ENCODE measurements around the gene GNB1.

The GNB1 gene

GRCh38 chr1:1826356-1827088, 64.4 kb downstream of the GNB1 start:
- Histone ChIP-seq H3K27ac (ENCODE audit: low read length) (no peak overlapping the region), H3K9me3 (ENCODE audit: control insufficient read depth in 1 of 2, low read length in 2 of 2) (no peaks in the 10 kb centered on the region), H3K4me1 (ENCODE audit: control insufficient read depth in 1 of 2, insufficient read depth in 2 of 2, low read length in 2 of 2) (peaks cover 0 to 7% of the 10 kb centered on the region in 2 donors), H3K27me3 (ENCODE audit: low read depth, low read length) (no peaks in the 10 kb centered on the region), H3K4me3 (ENCODE audit: low read depth in 1 of 2, low read length in 2 of 2) (no peak overlapping the region), H3K36me3 (ENCODE audit: control insufficient read depth in 1 of 2, insufficient read depth in 2 of 2, low read length in 2 of 2) (peaks cover 12 to 21% of the 10 kb centered on the region in 2 donors)

GRCh38 chr1:1825217-1825616, 65.7 kb downstream of the GNB1 start:
- H3K4me1 ChIP-seq (ENCODE audit: control insufficient read depth in 1 of 2, insufficient read depth in 2 of 2, low read length in 2 of 2), result peaks cover 0 to 7% of the 10 kb centered on the region in 2 donors
- H3K27me3 ChIP-seq (ENCODE audit: low read depth, low read length), result no peaks in the 10 kb centered on the region
- no peaks in the 10 kb centered on the region for H3K9me3 ChIP-seq (ENCODE audit: control insufficient read depth in 1 of 2, low read length in 2 of 2)
- H3K27ac ChIP-seq (ENCODE audit: low read length), result no peak overlapping the region
- peaks cover 17 to 30% of the 10 kb centered on the region in 2 donors for H3K36me3 ChIP-seq (ENCODE audit: control insufficient read depth in 1 of 2, insufficient read depth in 2 of 2, low read length in 2 of 2)
- H3K4me3 ChIP-seq (ENCODE audit: low read depth in 1 of 2, low read length in 2 of 2), result no peak overlapping the region

- Histone ChIP-seq H3K9me3 (ENCODE audit: control insufficient read depth in 1 of 2, low read length in 2 of 2) (no peaks in the 10 kb centered on the region), H3K27me3 (ENCODE audit: low read depth, low read length) (no peaks in the 10 kb centered on the region), H3K4me3 (ENCODE audit: low read depth in 1 of 2, low read length in 2 of 2) (no peak overlapping the region), H3K36me3 (ENCODE audit: control insufficient read depth in 1 of 2, insufficient read depth in 2 of 2, low read length in 2 of 2) (peaks cover 29 to 46% of the 10 kb centered on the region in 2 donors), H3K4me1 (ENCODE audit: control insufficient read depth in 1 of 2, insufficient read depth in 2 of 2, low read length in 2 of 2) (no peaks in the 10 kb centered on the region), H3K27ac (ENCODE audit: low read length) (no peak overlapping the region)
These were observed 71.1 kb downstream of the GNB1 start for GRCh38 chr1:1819762-1820161.

GRCh38 chr1:1817221-1817620, 73.7 kb downstream of the GNB1 start:
- Histone ChIP-seq H3K36me3 (ENCODE audit: control insufficient read depth in 1 of 2, insufficient read depth in 2 of 2, low read length in 2 of 2) (peaks cover 36 to 45% of the 10 kb centered on the region in 2 donors), H3K4me3 (ENCODE audit: low read depth in 1 of 2, low read length in 2 of 2) (no peak overlapping the region), H3K27ac (ENCODE audit: low read length) (no peak overlapping the region), H3K9me3 (ENCODE audit: control insufficient read depth in 1 of 2, low read length in 2 of 2) (no peaks in the 10 kb centered on the region), H3K4me1 (ENCODE audit: control insufficient read depth in 1 of 2, insufficient read depth in 2 of 2, low read length in 2 of 2) (no peaks in the 10 kb centered on the region), H3K27me3 (ENCODE audit: low read depth, low read length) (no peaks in the 10 kb centered on the region)

GRCh38 chr1:1815606-1816281, 75.1 kb downstream of the GNB1 start:
- no peak overlapping the region for H3K27ac ChIP-seq (ENCODE audit: low read length)
- no peak overlapping the region for H3K4me3 ChIP-seq (ENCODE audit: low read depth in 1 of 2, low read length in 2 of 2)
- peaks cover 31 to 34% of the 10 kb centered on the region in 2 donors for H3K36me3 ChIP-seq (ENCODE audit: control insufficient read depth in 1 of 2, insufficient read depth in 2 of 2, low read length in 2 of 2)
- H3K4me1 ChIP-seq (ENCODE audit: control insufficient read depth in 1 of 2, insufficient read depth in 2 of 2, low read length in 2 of 2), result no peaks in the 10 kb centered on the region
- no peaks in the 10 kb centered on the region for H3K9me3 ChIP-seq (ENCODE audit: control insufficient read depth in 1 of 2, low read length in 2 of 2)
- no peaks in the 10 kb centered on the region for H3K27me3 ChIP-seq (ENCODE audit: low read depth, low read length)

GRCh38 chr1:1809489-1809888, 81.4 kb downstream of the GNB1 start:
- no peaks in the 10 kb centered on the region for H3K27me3 ChIP-seq (ENCODE audit: low read depth, low read length)
- no peak overlapping the region for H3K4me3 ChIP-seq (ENCODE audit: low read depth in 1 of 2, low read length in 2 of 2)
- H3K9me3 ChIP-seq (ENCODE audit: control insufficient read depth in 1 of 2, low read length in 2 of 2), result no peaks in the 10 kb centered on the region
- no peaks in the 10 kb centered on the region for H3K4me1 ChIP-seq (ENCODE audit: control insufficient read depth in 1 of 2, insufficient read depth in 2 of 2, low read length in 2 of 2)
- H3K36me3 ChIP-seq (ENCODE audit: control insufficient read depth in 1 of 2, insufficient read depth in 2 of 2, low read length in 2 of 2), result peaks cover 32 to 46% of the 10 kb centered on the region in 2 donors
- H3K27ac ChIP-seq (ENCODE audit: low read length), result no peak overlapping the region

GRCh38 chr1:1808206-1808605, 82.7 kb downstream of the GNB1 start:
- Histone ChIP-seq H3K27ac (ENCODE audit: low read length) (no peak overlapping the region), H3K4me3 (ENCODE audit: low read depth in 1 of 2, low read length in 2 of 2) (no peak overlapping the region), H3K27me3 (ENCODE audit: low read depth, low read length) (no peaks in the 10 kb centered on the region), H3K9me3 (ENCODE audit: control insufficient read depth in 1 of 2, low read length in 2 of 2) (no peaks in the 10 kb centered on the region), H3K4me1 (ENCODE audit: control insufficient read depth in 1 of 2, insufficient read depth in 2 of 2, low read length in 2 of 2) (no peaks in the 10 kb centered on the region), H3K36me3 (ENCODE audit: control insufficient read depth in 1 of 2, insufficient read depth in 2 of 2, low read length in 2 of 2) (peaks cover 30 to 46% of the 10 kb centered on the region in 2 donors)

GRCh38 chr1:1806890-1807289, 84.0 kb downstream of the GNB1 start:
- H3K4me3 ChIP-seq (ENCODE audit: low read depth in 1 of 2, low read length in 2 of 2), result no peak overlapping the region
- no peaks in the 10 kb centered on the region for H3K9me3 ChIP-seq (ENCODE audit: control insufficient read depth in 1 of 2, low read length in 2 of 2)
- H3K27me3 ChIP-seq (ENCODE audit: low read depth, low read length), result no peaks in the 10 kb centered on the region
- no peak overlapping the region for H3K27ac ChIP-seq (ENCODE audit: low read length)
- peaks cover 36 to 54% of the 10 kb centered on the region in 2 donors for H3K36me3 ChIP-seq (ENCODE audit: control insufficient read depth in 1 of 2, insufficient read depth in 2 of 2, low read length in 2 of 2)
- H3K4me1 ChIP-seq (ENCODE audit: control insufficient read depth in 1 of 2, insufficient read depth in 2 of 2, low read length in 2 of 2), result no peaks in the 10 kb centered on the region

- Histone ChIP-seq H3K9me3 (ENCODE audit: control insufficient read depth in 1 of 2, low read length in 2 of 2) (no peaks in the 10 kb centered on the region), H3K27me3 (ENCODE audit: low read depth, low read length) (no peaks in the 10 kb centered on the region), H3K4me3 (ENCODE audit: low read depth in 1 of 2, low read length in 2 of 2) (no peak overlapping the region), H3K4me1 (ENCODE audit: control insufficient read depth in 1 of 2, insufficient read depth in 2 of 2, low read length in 2 of 2) (no peaks in the 10 kb centered on the region), H3K36me3 (ENCODE audit: control insufficient read depth in 1 of 2, insufficient read depth in 2 of 2, low read length in 2 of 2) (peaks cover 47 to 49% of the 10 kb centered on the region in 2 donors), H3K27ac (ENCODE audit: low read length) (no peak overlapping the region)
These were observed 86.6 kb downstream of the GNB1 start for GRCh38 chr1:1804301-1804700.

GRCh38 chr1:1802871-1803270, 88.0 kb downstream of the GNB1 start:
- Histone ChIP-seq H3K27ac (ENCODE audit: low read length) (no peak overlapping the region), H3K36me3 (ENCODE audit: control insufficient read depth in 1 of 2, insufficient read depth in 2 of 2, low read length in 2 of 2) (peaks cover 49% of the 10 kb centered on the region in 2 donors), H3K9me3 (ENCODE audit: control insufficient read depth in 1 of 2, low read length in 2 of 2) (no peaks in the 10 kb centered on the region), H3K27me3 (ENCODE audit: low read depth, low read length) (no peaks in the 10 kb centered on the region), H3K4me1 (ENCODE audit: control insufficient read depth in 1 of 2, insufficient read depth in 2 of 2, low read length in 2 of 2) (no peaks in the 10 kb centered on the region), H3K4me3 (ENCODE audit: low read depth in 1 of 2, low read length in 2 of 2) (no peak overlapping the region)

- no peaks in the 10 kb centered on the region for H3K4me1 ChIP-seq (ENCODE audit: control insufficient read depth in 1 of 2, insufficient read depth in 2 of 2, low read length in 2 of 2)
- no peak overlapping the region for H3K4me3 ChIP-seq (ENCODE audit: low read depth in 1 of 2, low read length in 2 of 2)
- no peaks in the 10 kb centered on the region for H3K27me3 ChIP-seq (ENCODE audit: low read depth, low read length)
- H3K36me3 ChIP-seq (ENCODE audit: control insufficient read depth in 1 of 2, insufficient read depth in 2 of 2, low read length in 2 of 2), result peaks cover 53 to 58% of the 10 kb centered on the region in 2 donors
- no peaks in the 10 kb centered on the region for H3K9me3 ChIP-seq (ENCODE audit: control insufficient read depth in 1 of 2, low read length in 2 of 2)
- H3K27ac ChIP-seq (ENCODE audit: low read length), result no peak overlapping the region
These were observed 91.2 kb downstream of the GNB1 start for GRCh38 chr1:1799716-1800115.

All from muscle layer of duodenum (tissue), 2 donors.